GM12878 (cell line): ENCODE data around the gene MGLL. TPM values are rescaled to one million over a fixed set of nuclear protein-coding genes. Genes with fewer than 3 reads are reported as not detected.
A peak's percentile ranks its signal among the peaks of the same experiment; 100 is the strongest.

Experiments used
- BHLHE40 ChIP-seq, 2 experiments: fragments of 450-650 bp in 1 of 2; IDR thresholded peaks; 2 replicates each; pipeline ENCODE4 v1.6.1; 2011 to 2017; ENCODE audit warnings: low read depth in 2 of 2, borderline replicate concordance in 1 of 2, improper control_type of control experiment in 1 of 2, low read length in 1 of 2, mild to moderate bottlenecking in 1 of 2
- E2F4 ChIP-seq: IDR thresholded peaks from 2 replicates; pipeline ENCODE4 v1.6.1; 2012; ENCODE audit warnings: low read depth, low read length, improper control_type of control experiment
- EP300 ChIP-seq, 2 experiments: fragments of 150-350 bp in 1 of 2; IDR thresholded peaks; 2 replicates each; pipeline ENCODE4 v1.6.1; 2011 to 2012; ENCODE audit warnings: low read depth in 2 of 2, low read length in 2 of 2, borderline replicate concordance in 1 of 2, improper control_type of control experiment in 1 of 2, inconsistent platforms in 1 of 2; ENCODE audit not compliant: control insufficient read depth in 1 of 2
- ETV6 ChIP-seq, 2 experiments: fragments of 450-650 bp in 1 of 2; IDR thresholded peaks in 1 of 2; conservative IDR thresholded peaks in 1 of 2; 2 replicates each; pipeline ENCODE4 v1.6.1; 2014; ENCODE audit warnings: antibody characterized with exemption in 1 of 2, borderline replicate concordance in 1 of 2, low read depth in 1 of 2, mild to moderate bottlenecking in 1 of 2, moderate library complexity in 1 of 2
- EZH2 ChIP-seq: IDR thresholded peaks from 2 replicates; pipeline ENCODE4 v1.6.1; 2012; ENCODE audit warnings: low read depth, mild to moderate bottlenecking, control low read depth, inconsistent platforms, low read length, borderline replicate concordance; ENCODE audit not compliant: control insufficient read depth
- FOXK2 ChIP-seq: fragments of 450-650 bp; IDR thresholded peaks from 2 replicates; pipeline ENCODE4 v1.6.1; 2017; ENCODE audit warnings: mild to moderate bottlenecking, moderate library complexity
- FOXM1 ChIP-seq: IDR thresholded peaks from 2 replicates; pipeline ENCODE4 v1.6.1; 2012; ENCODE audit warnings: low read depth, mild to moderate bottlenecking, inconsistent platforms, low read length, moderate library complexity
- HDAC2 ChIP-seq: fragments of 200-600 bp; sonication (generic); IDR thresholded peaks from 2 replicates; pipeline ENCODE4 v1.6.1; 2017
- HSF1 ChIP-seq: fragments of 150-350 bp; IDR thresholded peaks from 2 replicates; pipeline ENCODE4 v1.6.1; 2014; ENCODE audit warnings: mild to moderate bottlenecking, low read depth, low read length
- MEF2A ChIP-seq: IDR thresholded peaks from 2 replicates; pipeline ENCODE4 v1.6.1; 2011; ENCODE audit warnings: low read depth, mild to moderate bottlenecking, low read length, moderate library complexity; ENCODE audit not compliant: insufficient read depth
- MTA3 ChIP-seq: IDR thresholded peaks from 2 replicates; pipeline ENCODE4 v1.6.1; 2012; ENCODE audit warnings: low read length, inconsistent platforms, borderline replicate concordance
- MYC ChIP-seq: IDR thresholded peaks from 2 replicates; pipeline ENCODE4 v1.6.1; 2011; ENCODE audit warnings: mild to moderate bottlenecking, low read length, moderate library complexity, inconsistent platforms; ENCODE audit not compliant: insufficient read depth, insufficient replicate concordance, insufficient read length, severe bottlenecking
- NFIC ChIP-seq: IDR thresholded peaks from 2 replicates; pipeline ENCODE4 v1.6.1; 2012; ENCODE audit warnings: low read depth, mild to moderate bottlenecking, inconsistent platforms, low read length, moderate library complexity
- PML ChIP-seq: IDR thresholded peaks from 2 replicates; pipeline ENCODE4 v1.6.1; 2012; ENCODE audit warnings: low read length, inconsistent platforms
- RAD51 ChIP-seq: fragments of 450-650 bp; IDR thresholded peaks from 2 replicates; pipeline ENCODE4 v1.6.1; 2016; ENCODE audit warnings: moderate library complexity, mild to moderate bottlenecking, inconsistent platforms
- RCOR1 ChIP-seq: conservative IDR thresholded peaks from 2 replicates; pipeline ENCODE4 v1.6.1; 2012; ENCODE audit warnings: low read depth, low read length, improper control_type of control experiment
- SKIL ChIP-seq: fragments of 450-650 bp; IDR thresholded peaks from 2 replicates; pipeline ENCODE4 v1.6.1; 2017; ENCODE audit warnings: mild to moderate bottlenecking, low read depth, inconsistent platforms; ENCODE audit not compliant: poor library complexity, severe bottlenecking
- SMAD1 ChIP-seq: fragments of 450-650 bp; IDR thresholded peaks from 2 replicates; pipeline ENCODE4 v1.6.1; 2018; ENCODE audit warnings: mild to moderate bottlenecking, low read depth; ENCODE audit not compliant: partially characterized antibody
- SP1 ChIP-seq: IDR thresholded peaks from one replicate; pipeline ENCODE4 v1.6.1; 2011; ENCODE audit warnings: low read depth, low read length
- TCF3 ChIP-seq: IDR thresholded peaks from 2 replicates; pipeline ENCODE4 v1.6.1; 2012; ENCODE audit warnings: low read depth, mild to moderate bottlenecking, low read length, borderline replicate concordance; ENCODE audit not compliant: insufficient read depth
- ZNF217 ChIP-seq: fragments of 450-650 bp; IDR thresholded peaks from 2 replicates; pipeline ENCODE4 v1.6.1; 2017; ENCODE audit warnings: antibody characterized with exemption, mild to moderate bottlenecking
- polyA plus RNA-seq, 11 experiments: library from polyadenylated mRNA; depleted of rRNA in 4 of 11; unstranded in 6 of 11; stranded (reverse) in 5 of 11; fragments of >200 nt; fragmentation: Nextera tagmentation in 4 of 11; fragmentation: Illumina TruSeq in 1 of 11; extraction: Ambion mirVana in 4 of 11; extraction: Trizol in 1 of 11; gene quantifications; 1 replicate in 1 of 11; 2 replicates in 10 of 11; pipeline versions ENCODE4 v1.2.1 to v1.2.3, GENCODE V29; 2011 to 2016; ENCODE audit warnings: inconsistent platforms in 2 of 11, missing spikeins in 2 of 11, low read depth in 1 of 11
- total RNA-seq, 4 experiments: library from RNA; depleted of rRNA in 3 of 4; stranded (reverse); fragments of >200 nt in 3 of 4; fragmentation: Illumina TruSeq in 1 of 4; extraction: Trizol in 1 of 4; gene quantifications; 2 replicates each; pipeline versions ENCODE4 v1.2.1 to v1.2.3, GENCODE V29; 2013 to 2021
- TF ChIP-seq, protein P1 (sequence below): IDR thresholded peaks from 2 replicates; pipeline ENCODE4 v1.6.1; 2011; ENCODE audit warnings: low read depth, low read length, improper control_type of control experiment, borderline replicate concordance

The MGLL gene
- total and polyA plus RNA-seq, 10 of the 15 experiments (the other 5 are each of a cell fraction or from before 2014, with no cell fraction given), result 44.9 to 177 (median 72.9) TPM

DNA sequence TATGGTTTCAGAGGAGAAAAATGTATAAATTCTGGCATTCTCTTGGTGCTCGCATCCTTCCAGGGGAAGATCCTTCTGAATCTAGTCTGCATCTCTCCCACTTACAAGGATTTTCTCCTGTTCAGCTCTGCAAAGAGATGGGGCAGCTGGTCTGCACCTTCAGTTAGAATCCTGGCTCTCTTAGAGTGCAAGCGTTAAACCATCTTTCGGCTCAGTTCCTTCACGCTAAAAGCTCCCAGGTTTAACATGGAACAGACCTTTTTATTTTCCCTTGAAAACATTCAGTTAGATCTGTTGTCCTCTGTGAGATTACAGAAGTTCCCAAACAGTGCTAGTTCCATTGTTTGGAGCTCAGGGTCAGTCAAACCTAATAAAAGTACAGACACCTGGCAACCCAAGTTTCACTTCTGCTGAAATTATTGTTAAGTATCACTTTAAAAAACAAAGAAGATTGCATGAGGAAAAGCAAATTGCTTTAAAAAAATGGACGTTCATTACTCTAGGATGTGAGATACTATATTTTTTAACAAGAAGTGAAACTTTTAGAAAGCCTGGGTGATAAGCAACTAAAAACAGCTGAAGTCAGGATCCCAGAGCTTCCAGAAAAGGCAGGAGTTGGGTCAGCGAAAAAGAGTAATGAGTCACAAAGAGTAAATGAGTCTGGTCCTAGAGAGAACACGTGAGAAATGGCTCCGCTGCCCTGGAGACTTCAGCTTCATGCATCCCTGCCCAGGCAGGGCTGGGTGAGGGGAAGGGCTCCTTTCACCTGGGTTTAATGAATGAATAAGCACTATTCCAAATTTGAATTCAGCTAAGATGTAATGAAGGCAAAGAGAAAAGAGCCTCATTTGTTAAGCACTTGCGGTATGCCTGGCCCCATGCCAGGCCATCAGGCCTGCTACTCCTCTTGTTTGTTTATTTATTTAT lies 86.3 kb downstream of the MGLL start (continued):
- TF ChIP-seq BHLHE40 (IDR thresholded peaks at IDR 0.05; ENCODE audit: borderline replicate concordance in 1 of 2, low read depth in 2 of 2, low read length in 1 of 2) (peak; percentile 90 to 92), SMAD1 (peak; percentile 85), MTA3 (no peak; the same call in 1 of the 2 replicates), RAD51 (peak; percentile 52; the same call in 1 of the 2 replicates), ZNF217 (no peak), HSF1 (no peak), FOXK2 (no peak), MEF2A (peak; percentile 76), PML (0 out of 2 replicates have a peak, but pooled peaks have one; percentile 23), ETV6 (conservative IDR thresholded peaks at IDR 0.05 in 1 of 2, IDR thresholded peaks at IDR 0.05 in 1 of 2; ENCODE audit: borderline replicate concordance in 1 of 2, low read depth in 1 of 2) (no peak), EP300 (IDR thresholded peaks at IDR 0.05; ENCODE audit: borderline replicate concordance in 1 of 2, control insufficient read depth in 1 of 2, low read depth in 2 of 2, low read length in 2 of 2) (peak in 1 of 2 experiments; percentile 71), MYC (no peak), SP1 (peak; percentile 13), NFIC (peak; percentile 92), HDAC2 (no peak), EZH2 (no peak), TCF3 (no peak), FOXM1 (peak; percentile 63), RCOR1 (no peak), SKIL (peak; percentile 81), E2F4 (no peak)
- TF ChIP-seq, protein P1, sequence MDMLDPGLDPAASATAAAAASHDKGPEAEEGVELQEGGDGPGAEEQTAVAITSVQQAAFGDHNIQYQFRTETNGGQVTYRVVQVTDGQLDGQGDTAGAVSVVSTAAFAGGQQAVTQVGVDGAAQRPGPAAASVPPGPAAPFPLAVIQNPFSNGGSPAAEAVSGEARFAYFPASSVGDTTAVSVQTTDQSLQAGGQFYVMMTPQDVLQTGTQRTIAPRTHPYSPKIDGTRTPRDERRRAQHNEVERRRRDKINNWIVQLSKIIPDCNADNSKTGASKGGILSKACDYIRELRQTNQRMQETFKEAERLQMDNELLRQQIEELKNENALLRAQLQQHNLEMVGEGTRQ, result no peak; the same call in 1 of the 2 replicates
